Neural cell (in vitro differentiated cells): Measurements from ENCODE around the gene LDLRAD4. TPM values are rescaled to one million over a fixed set of nuclear protein-coding genes. Genes with fewer than 3 reads are reported as not detected.

Experiments used
- H2AFZ ChIP-seq: fragments of 200-600, 300-800 bp; sonication (generic), shearing (Covaris generic); 2 replicates; pipeline ENCODE4 v1.6.0; 2014; ENCODE audit warnings: low read depth, mild to moderate bottlenecking, antibody characterized with exemption, low read length, moderate library complexity
- H3F3A ChIP-seq: fragments of 200-600 bp; shearing (Covaris generic); 2 replicates; pipeline ENCODE4 v1.6.1; 2016; ENCODE audit warnings: mild to moderate bottlenecking, moderate library complexity, mixed read lengths, antibody characterized with exemption, low read length; ENCODE audit not compliant: insufficient read depth, poor library complexity, severe bottlenecking
- H3K27ac ChIP-seq: fragments of 200-600, 300-800 bp; sonication (generic), shearing (Covaris generic); 2 replicates; pipeline ENCODE4 v1.5.1; 2014; ENCODE audit warnings: mild to moderate bottlenecking, low read length, moderate library complexity
- H3K27me3 ChIP-seq: fragments of 300-800, 200-600 bp; sonication (generic), shearing (Covaris generic); 2 replicates; pipeline ENCODE4 v1.6.0; 2014; ENCODE audit warnings: mild to moderate bottlenecking, low read depth, low read length, moderate library complexity; ENCODE audit not compliant: insufficient read depth
- H3K36me3 ChIP-seq: fragments of 300-800, 200-600 bp; sonication (generic), shearing (Covaris generic); 2 replicates; pipeline ENCODE4 v1.5.1; 2014; ENCODE audit warnings: mild to moderate bottlenecking, antibody characterized with exemption, low read length, moderate library complexity; ENCODE audit not compliant: insufficient read depth
- H3K4me2 ChIP-seq: fragments of 300-800, 200-600 bp; sonication (generic), shearing (Covaris generic); 2 replicates; pipeline ENCODE4 v1.6.0; 2014; ENCODE audit warnings: mild to moderate bottlenecking, low read length
- H3K4me3 ChIP-seq: fragments of 300-800, 200-600 bp; sonication (generic), shearing (Covaris generic); 2 replicates; pipeline ENCODE4 v1.5.1; 2014; ENCODE audit warnings: mild to moderate bottlenecking, low read length, moderate library complexity
- H3K79me2 ChIP-seq: fragments of 200-600 bp; shearing (Covaris generic); replicated peaks from 2 replicates; pipeline ENCODE4 v1.6.0; 2014; ENCODE audit warnings: mild to moderate bottlenecking, low read length, moderate library complexity; ENCODE audit not compliant: insufficient read depth
- H3K9ac ChIP-seq: fragments of 300-800, 200-600 bp; sonication (generic), shearing (Covaris generic); 2 replicates; pipeline ENCODE4 v1.6.1; 2016; ENCODE audit warnings: mild to moderate bottlenecking, low read length, mixed read lengths
- H3K9me2 ChIP-seq: fragments of 200-600 bp; shearing (Covaris generic); 2 replicates; pipeline ENCODE4 v1.6.1; 2016; ENCODE audit warnings: mild to moderate bottlenecking, low read length, mixed read lengths; ENCODE audit not compliant: insufficient read depth
- H3K9me3 ChIP-seq: fragments of 200-600, 300-800 bp; sonication (generic), shearing (Covaris generic); 2 replicates; pipeline ENCODE4 v1.6.1; 2016; ENCODE audit warnings: mild to moderate bottlenecking, mixed run types, low read length, moderate library complexity, mixed read lengths
- H4K20me1 ChIP-seq: fragments of 200-600 bp; shearing (Covaris generic); 2 replicates; pipeline ENCODE4 v1.6.1; 2016; ENCODE audit warnings: mild to moderate bottlenecking, mixed run types; ENCODE audit not compliant: insufficient read depth
- CTCF ChIP-seq: fragments of 450-650 bp; IDR thresholded peaks from 2 replicates; pipeline ENCODE4 v1.5.1; 2014; ENCODE audit warnings: antibody characterized with exemption, mild to moderate bottlenecking, moderate library complexity; ENCODE audit not compliant: poor library complexity, severe bottlenecking
- EP300 ChIP-seq: fragments of 450-650 bp; conservative IDR thresholded peaks from 2 replicates; pipeline ENCODE4 v1.6.1; 2014; ENCODE audit warnings: antibody characterized with exemption, mild to moderate bottlenecking, moderate library complexity; ENCODE audit not compliant: poor library complexity, severe bottlenecking
- EZH2 ChIP-seq: fragments of 200-600, 300-800 bp; shearing (Covaris generic), sonication (generic); IDR thresholded peaks from 2 replicates; pipeline ENCODE4 v1.6.1; 2014; ENCODE audit warnings: antibody characterized with exemption, low read length, borderline replicate concordance, mild to moderate bottlenecking; ENCODE audit not compliant: insufficient read depth, poor library complexity, severe bottlenecking
- MXI1 ChIP-seq: fragments of 450-650 bp; conservative IDR thresholded peaks from 2 replicates; pipeline ENCODE4 v1.6.1; 2014; ENCODE audit warnings: antibody characterized with exemption, mild to moderate bottlenecking; ENCODE audit not compliant: poor library complexity, severe bottlenecking
- POLR2AphosphoS5 ChIP-seq: IDR thresholded peaks from 2 replicates; pipeline ENCODE4 v1.6.1; 2012
- RAD21 ChIP-seq: fragments of 450-650 bp; conservative IDR thresholded peaks from 2 replicates; pipeline ENCODE4 v1.6.1; 2014; ENCODE audit warnings: antibody characterized with exemption, mild to moderate bottlenecking, moderate library complexity
- SMC3 ChIP-seq: fragments of 450-650 bp; conservative IDR thresholded peaks from 2 replicates; pipeline ENCODE4 v1.6.1; 2014; ENCODE audit warnings: antibody characterized with exemption, mild to moderate bottlenecking, moderate library complexity; ENCODE audit not compliant: poor library complexity
- TAF1 ChIP-seq: IDR thresholded peaks from 2 replicates; pipeline ENCODE4 v1.6.1; 2012; ENCODE audit warnings: low read depth
- polyA plus RNA-seq: library from polyadenylated mRNA; depleted of rRNA; stranded (reverse); fragments of >200 nt; gene quantifications from 2 replicates; pipeline ENCODE4 v1.2.3, GENCODE V29; 2014
- TF ChIP-seq, protein P1 (sequence below): IDR thresholded peaks from 2 replicates; pipeline ENCODE4 v1.6.1; 2012; ENCODE audit warnings: borderline replicate concordance

The LDLRAD4 gene
- polyA plus RNA-seq, 1 donor from 2014 or later = 3.7 TPM

GRCh38 chr18:13262839-13263691 is 44.5 kb downstream of the LDLRAD4 start:
- Histone ChIP-seq H4K20me1 (no peaks in the 10 kb centered on the region), H3K9me2 (no peaks in the 10 kb centered on the region), H3K4me2 (no peak overlapping the region), H3K4me3 (no peak overlapping the region), H3K36me3 (no peaks in the 10 kb centered on the region), H3K79me2 (no peaks in the 10 kb centered on the region), H3F3A (no peaks in the 10 kb centered on the region), H3K9ac (no peak overlapping the region), H3K27me3 (no peaks in the 10 kb centered on the region), H3K27ac (no peak overlapping the region), H3K9me3 (no peaks in the 10 kb centered on the region), H2AFZ (no peak overlapping the region)
- no peak for TF ChIP-seq TAF1
- no peak for TF ChIP-seq MXI1
- no peak for TF ChIP-seq EP300
- no peak for TF ChIP-seq CTCF
- no peak for TF ChIP-seq POLR2AphosphoS5
- TF ChIP-seq, protein P1, sequence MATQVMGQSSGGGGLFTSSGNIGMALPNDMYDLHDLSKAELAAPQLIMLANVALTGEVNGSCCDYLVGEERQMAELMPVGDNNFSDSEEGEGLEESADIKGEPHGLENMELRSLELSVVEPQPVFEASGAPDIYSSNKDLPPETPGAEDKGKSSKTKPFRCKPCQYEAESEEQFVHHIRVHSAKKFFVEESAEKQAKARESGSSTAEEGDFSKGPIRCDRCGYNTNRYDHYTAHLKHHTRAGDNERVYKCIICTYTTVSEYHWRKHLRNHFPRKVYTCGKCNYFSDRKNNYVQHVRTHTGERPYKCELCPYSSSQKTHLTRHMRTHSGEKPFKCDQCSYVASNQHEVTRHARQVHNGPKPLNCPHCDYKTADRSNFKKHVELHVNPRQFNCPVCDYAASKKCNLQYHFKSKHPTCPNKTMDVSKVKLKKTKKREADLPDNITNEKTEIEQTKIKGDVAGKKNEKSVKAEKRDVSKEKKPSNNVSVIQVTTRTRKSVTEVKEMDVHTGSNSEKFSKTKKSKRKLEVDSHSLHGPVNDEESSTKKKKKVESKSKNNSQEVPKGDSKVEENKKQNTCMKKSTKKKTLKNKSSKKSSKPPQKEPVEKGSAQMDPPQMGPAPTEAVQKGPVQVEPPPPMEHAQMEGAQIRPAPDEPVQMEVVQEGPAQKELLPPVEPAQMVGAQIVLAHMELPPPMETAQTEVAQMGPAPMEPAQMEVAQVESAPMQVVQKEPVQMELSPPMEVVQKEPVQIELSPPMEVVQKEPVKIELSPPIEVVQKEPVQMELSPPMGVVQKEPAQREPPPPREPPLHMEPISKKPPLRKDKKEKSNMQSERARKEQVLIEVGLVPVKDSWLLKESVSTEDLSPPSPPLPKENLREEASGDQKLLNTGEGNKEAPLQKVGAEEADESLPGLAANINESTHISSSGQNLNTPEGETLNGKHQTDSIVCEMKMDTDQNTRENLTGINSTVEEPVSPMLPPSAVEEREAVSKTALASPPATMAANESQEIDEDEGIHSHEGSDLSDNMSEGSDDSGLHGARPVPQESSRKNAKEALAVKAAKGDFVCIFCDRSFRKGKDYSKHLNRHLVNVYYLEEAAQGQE = no peak
- no peak for TF ChIP-seq SMC3
- TF ChIP-seq RAD21 = no peak

- Histone ChIP-seq H3K4me3 (no peak overlapping the region), H3K27ac (no peak overlapping the region), H4K20me1 (no peaks in the 10 kb centered on the region), H3K79me2 (no peaks in the 10 kb centered on the region), H3K27me3 (no peaks in the 10 kb centered on the region), H2AFZ (no peak overlapping the region), H3K4me2 (no peak overlapping the region), H3K9me2 (no peaks in the 10 kb centered on the region), H3F3A (no peaks in the 10 kb centered on the region), H3K36me3 (no peaks in the 10 kb centered on the region), H3K9ac (no peak overlapping the region), H3K9me3 (no peaks in the 10 kb centered on the region)
- TF ChIP-seq TAF1 (no peak), CTCF (no peak), SMC3 (no peak), RAD21 (no peak), EZH2 (no peak), POLR2AphosphoS5 (no peak), EP300 (no peak), MXI1 (no peak)
- TF ChIP-seq, protein P1 = no peak
These were observed 45.8 kb downstream of the LDLRAD4 start for GRCh38 chr18:13264091-13265007.
